Measurements from ENCODE around the gene TBCC.

TBCC gene

GRCh38 chr6:42745640-42746462, at the start of gene TBCC:
Gene TBCC (minus strand): TSS chr6:42746103. CDS start chr6:42746073, 30 bp downstream.
- no peaks in the 10 kb centered on the region for H3K27me3 ChIP-seq (ENCODE audit: insufficient read depth, low read length)
- peak within 1 kb of the TSS; percentile 99 for H3K4me3 ChIP-seq (ENCODE audit: low read length)
- no peaks in the 10 kb centered on the region for H3K9me3 ChIP-seq (ENCODE audit: insufficient read depth, low read depth, low read length)
- peak within 1 kb of the TSS; percentile 94 for H3K27ac ChIP-seq (ENCODE audit: low read length)
- H3K9ac ChIP-seq (ENCODE audit: low read depth, low read length) = peak within 1 kb of the TSS; percentile 97
- H3K4me1 ChIP-seq (ENCODE audit: insufficient read depth, low read length) = peaks cover 9% of the 10 kb centered on the region
- no peaks in the 10 kb centered on the region for H3K36me3 ChIP-seq (ENCODE audit: insufficient read depth, low read depth, low read length)

GRCh38 chr6:42795651-42796050, 49.7 kb upstream of the TBCC start:
- Histone ChIP-seq H3K4me3 (ENCODE audit: low read length) (no peak overlapping the region), H3K9ac (ENCODE audit: low read depth, low read length) (no peak overlapping the region), H3K9me3 (ENCODE audit: insufficient read depth, low read depth, low read length) (no peaks in the 10 kb centered on the region), H3K36me3 (ENCODE audit: insufficient read depth, low read depth, low read length) (no peaks in the 10 kb centered on the region), H3K4me1 (ENCODE audit: insufficient read depth, low read length) (peaks cover 6% of the 10 kb centered on the region), H3K27me3 (ENCODE audit: insufficient read depth, low read length) (no peaks in the 10 kb centered on the region), H3K27ac (ENCODE audit: low read length) (no peak overlapping the region)

GRCh38 chr6:42791706-42792320, 45.9 kb upstream of the TBCC start:
- Histone ChIP-seq H3K27me3 (ENCODE audit: insufficient read depth, low read length) (no peaks in the 10 kb centered on the region), H3K36me3 (ENCODE audit: insufficient read depth, low read depth, low read length) (peaks cover 10% of the 10 kb centered on the region; the same call in 1 of the 2 replicates), H3K9me3 (ENCODE audit: insufficient read depth, low read depth, low read length) (no peaks in the 10 kb centered on the region), H3K4me3 (ENCODE audit: low read length) (no peak overlapping the region), H3K27ac (ENCODE audit: low read length) (no peak overlapping the region), H3K4me1 (ENCODE audit: insufficient read depth, low read length) (peaks cover 24% of the 10 kb centered on the region; the same call in 1 of the 2 replicates), H3K9ac (ENCODE audit: low read depth, low read length) (no peak overlapping the region)

GRCh38 chr6:42790549-42791181, 44.8 kb upstream of the TBCC start:
- H3K27ac ChIP-seq (ENCODE audit: low read length) = no peak overlapping the region
- H3K9ac ChIP-seq (ENCODE audit: low read depth, low read length) = no peak overlapping the region; the same call in 1 of the 2 replicates
- no peaks in the 10 kb centered on the region for H3K27me3 ChIP-seq (ENCODE audit: insufficient read depth, low read length)
- H3K4me3 ChIP-seq (ENCODE audit: low read length) = no peak overlapping the region
- H3K4me1 ChIP-seq (ENCODE audit: insufficient read depth, low read length) = peaks cover 32% of the 10 kb centered on the region; the same call in 1 of the 2 replicates
- peaks cover 10% of the 10 kb centered on the region; the same call in 1 of the 2 replicates for H3K36me3 ChIP-seq (ENCODE audit: insufficient read depth, low read depth, low read length)
- H3K9me3 ChIP-seq (ENCODE audit: insufficient read depth, low read depth, low read length) = no peaks in the 10 kb centered on the region

- Histone ChIP-seq H3K4me3 (ENCODE audit: low read length) (no peak overlapping the region), H3K36me3 (ENCODE audit: insufficient read depth, low read depth, low read length) (peaks cover 10% of the 10 kb centered on the region; the same call in 1 of the 2 replicates), H3K9ac (ENCODE audit: low read depth, low read length) (no peak overlapping the region), H3K4me1 (ENCODE audit: insufficient read depth, low read length) (peaks cover 39% of the 10 kb centered on the region; the same call in 1 of the 2 replicates), H3K9me3 (ENCODE audit: insufficient read depth, low read depth, low read length) (no peaks in the 10 kb centered on the region), H3K27me3 (ENCODE audit: insufficient read depth, low read length) (no peaks in the 10 kb centered on the region), H3K27ac (ENCODE audit: low read length) (no peak overlapping the region)
Measured at GRCh38 chr6:42788671-42789070, 42.8 kb upstream of the TBCC start.

- H3K4me3 ChIP-seq (ENCODE audit: low read length) = peak overlapping the region; percentile 0; the same call in 1 of the 2 replicates
Measured at GRCh38 chr6:42787063-42787472, 41.2 kb upstream of the TBCC start.

GRCh38 chr6:42786525-42786985, 40.7 kb upstream of the TBCC start:
- H3K4me3 ChIP-seq (ENCODE audit: low read length) = peak overlapping the region; percentile 0; the same call in 1 of the 2 replicates
- peak overlapping the region; percentile 2; the same call in 1 of the 2 replicates for H3K9ac ChIP-seq (ENCODE audit: low read depth, low read length)
- H3K9me3 ChIP-seq (ENCODE audit: insufficient read depth, low read depth, low read length) = no peaks in the 10 kb centered on the region
- H3K27me3 ChIP-seq (ENCODE audit: insufficient read depth, low read length) = no peaks in the 10 kb centered on the region
- no peak overlapping the region for H3K27ac ChIP-seq (ENCODE audit: low read length)
- peaks cover 39% of the 10 kb centered on the region; the same call in 1 of the 2 replicates for H3K4me1 ChIP-seq (ENCODE audit: insufficient read depth, low read length)
- H3K36me3 ChIP-seq (ENCODE audit: insufficient read depth, low read depth, low read length) = peaks cover 10% of the 10 kb centered on the region; the same call in 1 of the 2 replicates

More at GRCh38 chr6:42787063-42787472, 41.2 kb upstream of the TBCC start:
- Histone ChIP-seq H3K9me3 (ENCODE audit: insufficient read depth, low read depth, low read length) (no peaks in the 10 kb centered on the region), H3K36me3 (ENCODE audit: insufficient read depth, low read depth, low read length) (peaks cover 10% of the 10 kb centered on the region; the same call in 1 of the 2 replicates), H3K27me3 (ENCODE audit: insufficient read depth, low read length) (no peaks in the 10 kb centered on the region), H3K4me1 (ENCODE audit: insufficient read depth, low read length) (peaks cover 39% of the 10 kb centered on the region; the same call in 1 of the 2 replicates), H3K27ac (ENCODE audit: low read length) (no peak overlapping the region), H3K9ac (ENCODE audit: low read depth, low read length) (peak overlapping the region; percentile 2; the same call in 1 of the 2 replicates)

GRCh38 chr6:42784717-42785498, 39.0 kb upstream of the TBCC start:
- H3K4me1 ChIP-seq (ENCODE audit: insufficient read depth, low read length) = peaks cover 30% of the 10 kb centered on the region; the same call in 1 of the 2 replicates
- no peak overlapping the region for H3K27ac ChIP-seq (ENCODE audit: low read length)
- H3K9me3 ChIP-seq (ENCODE audit: insufficient read depth, low read depth, low read length) = no peaks in the 10 kb centered on the region
- peak overlapping the region; percentile 99 for H3K9ac ChIP-seq (ENCODE audit: low read depth, low read length)
- H3K4me3 ChIP-seq (ENCODE audit: low read length) = peak overlapping the region; percentile 87
- peaks cover 10% of the 10 kb centered on the region; the same call in 1 of the 2 replicates for H3K36me3 ChIP-seq (ENCODE audit: insufficient read depth, low read depth, low read length)
- H3K27me3 ChIP-seq (ENCODE audit: insufficient read depth, low read length) = no peaks in the 10 kb centered on the region

GRCh38 chr6:42783876-42784642, 38.2 kb upstream of the TBCC start:
- Histone ChIP-seq H3K27me3 (ENCODE audit: insufficient read depth, low read length) (no peaks in the 10 kb centered on the region), H3K36me3 (ENCODE audit: insufficient read depth, low read depth, low read length) (peaks cover 10% of the 10 kb centered on the region; the same call in 1 of the 2 replicates), H3K4me1 (ENCODE audit: insufficient read depth, low read length) (peaks cover 25% of the 10 kb centered on the region; the same call in 1 of the 2 replicates), H3K9ac (ENCODE audit: low read depth, low read length) (peak overlapping the region; percentile 99), H3K27ac (ENCODE audit: low read length) (peak overlapping the region; percentile 98), H3K4me3 (ENCODE audit: low read length) (peak overlapping the region; percentile 87), H3K9me3 (ENCODE audit: insufficient read depth, low read depth, low read length) (no peaks in the 10 kb centered on the region)

GRCh38 chr6:42783177-42783875, 37.4 kb upstream of the TBCC start:
- H3K9me3 ChIP-seq (ENCODE audit: insufficient read depth, low read depth, low read length) = no peaks in the 10 kb centered on the region
- no peaks in the 10 kb centered on the region for H3K27me3 ChIP-seq (ENCODE audit: insufficient read depth, low read length)
- peak overlapping the region; percentile 98 for H3K27ac ChIP-seq (ENCODE audit: low read length)
- peaks cover 21% of the 10 kb centered on the region; the same call in 1 of the 2 replicates for H3K4me1 ChIP-seq (ENCODE audit: insufficient read depth, low read length)
- H3K9ac ChIP-seq (ENCODE audit: low read depth, low read length) = peak overlapping the region; percentile 99
- peak overlapping the region; percentile 87 for H3K4me3 ChIP-seq (ENCODE audit: low read length)
- peaks cover 4% of the 10 kb centered on the region; the same call in 1 of the 2 replicates for H3K36me3 ChIP-seq (ENCODE audit: insufficient read depth, low read depth, low read length)

Measured in iPS-20b (cell line).